Measurements from ENCODE around the gene PDCD11.
"Not testable (repeated sequence)": the region's sequence is repeated elsewhere in the genome, so short reads cannot be mapped to it uniquely, and the experiment has no call there.

PDCD11 gene

DNA sequence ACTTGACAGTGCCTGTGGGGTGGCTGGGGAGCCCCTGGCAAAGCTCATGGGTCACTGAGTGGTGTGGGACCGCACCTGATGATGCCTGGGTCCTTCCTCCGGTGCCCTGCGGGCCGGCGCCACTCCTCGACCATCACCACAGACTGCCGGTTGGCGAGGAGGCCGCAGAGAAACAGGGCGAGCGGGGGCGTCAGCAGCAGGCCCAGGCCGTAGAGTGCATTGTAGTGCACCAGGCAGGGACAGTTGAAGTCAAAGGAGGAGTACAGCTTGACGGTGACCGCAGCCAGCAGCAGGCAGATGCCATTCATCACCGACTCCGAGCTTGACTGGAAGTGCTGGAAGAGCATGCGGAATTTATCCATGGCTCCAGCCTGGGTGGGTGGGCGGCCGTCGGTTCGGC, 82.2 kb downstream of the PDCD11 start:
- DNase-seq = no peak

DNA sequence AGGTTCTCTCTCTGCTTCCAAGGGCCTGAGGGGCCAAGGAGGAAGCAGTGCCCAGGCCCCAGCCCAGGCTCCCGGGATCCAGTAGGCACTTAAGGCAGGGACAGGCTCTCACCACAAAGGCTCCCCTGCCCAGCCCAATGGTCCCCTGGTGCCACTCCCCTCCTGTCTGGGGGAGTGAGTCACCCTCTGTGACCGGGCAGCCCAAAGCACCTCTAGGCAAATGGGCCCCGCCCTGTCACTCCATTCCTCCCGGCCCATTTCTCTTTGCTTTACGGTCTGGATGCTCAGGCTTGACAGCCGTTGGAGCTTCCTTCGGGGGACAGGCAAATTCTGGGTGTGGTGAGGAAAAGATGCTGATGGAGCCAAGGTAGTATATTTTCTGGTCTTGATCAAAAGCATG, 82.7 kb downstream of the PDCD11 start, which contains the start of gene CALHM3:
Gene CALHM3 (minus strand): TSS at position 106 of the 400 bp plus-strand sequence. CDS start 208 bp downstream, outside the sequence.
- DNase-seq = no peak

DNA sequence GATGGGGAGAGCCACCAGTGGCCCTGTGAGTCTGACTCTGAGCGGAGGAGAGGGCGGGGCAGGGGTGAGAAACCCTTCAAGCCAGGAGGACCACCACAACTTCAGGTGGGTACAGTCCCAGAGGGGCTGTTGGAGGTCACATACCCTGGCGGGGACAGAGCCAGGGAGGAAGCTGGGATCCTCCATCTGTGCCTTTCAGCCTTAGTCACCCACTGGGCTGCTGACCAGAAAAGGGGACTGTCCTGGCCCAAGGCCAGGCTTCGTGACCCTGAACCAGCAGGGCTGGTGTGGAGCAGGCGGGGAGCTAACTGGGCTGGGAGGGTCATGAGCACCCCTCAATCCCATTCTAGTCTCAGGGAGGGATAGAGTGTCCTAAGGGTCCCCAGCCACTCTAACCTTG, 84.1 kb downstream of the PDCD11 start:
- no peak for DNase-seq

DNA sequence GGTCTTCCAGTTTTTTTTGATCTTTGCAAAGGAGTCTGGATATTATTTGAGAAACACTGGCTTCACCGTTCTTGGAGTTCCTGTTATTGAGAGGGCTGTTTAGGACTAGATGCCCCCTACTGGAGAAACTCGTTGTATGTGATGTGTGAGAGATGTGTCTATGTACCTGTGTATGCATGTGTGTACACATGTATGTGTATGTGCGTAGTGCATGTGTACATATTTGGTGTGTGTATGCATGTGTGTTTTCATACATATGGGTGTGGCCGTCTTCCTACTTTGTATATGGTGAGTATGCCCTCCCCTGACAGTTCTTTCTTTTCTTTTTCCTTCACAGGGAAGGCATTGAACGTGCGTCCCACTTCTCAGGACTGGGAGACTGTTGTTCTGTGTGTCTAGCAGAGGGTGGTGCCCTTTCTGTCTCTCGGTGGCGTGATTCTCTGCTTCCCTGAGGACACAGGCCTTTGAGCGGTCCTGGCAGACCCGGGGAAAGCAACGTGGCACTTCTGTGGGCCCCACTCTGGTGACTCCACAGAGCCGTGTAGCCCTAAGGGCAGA, 85.6 kb downstream of the PDCD11 start:
- DNase-seq = peak; percentile 71

DNA sequence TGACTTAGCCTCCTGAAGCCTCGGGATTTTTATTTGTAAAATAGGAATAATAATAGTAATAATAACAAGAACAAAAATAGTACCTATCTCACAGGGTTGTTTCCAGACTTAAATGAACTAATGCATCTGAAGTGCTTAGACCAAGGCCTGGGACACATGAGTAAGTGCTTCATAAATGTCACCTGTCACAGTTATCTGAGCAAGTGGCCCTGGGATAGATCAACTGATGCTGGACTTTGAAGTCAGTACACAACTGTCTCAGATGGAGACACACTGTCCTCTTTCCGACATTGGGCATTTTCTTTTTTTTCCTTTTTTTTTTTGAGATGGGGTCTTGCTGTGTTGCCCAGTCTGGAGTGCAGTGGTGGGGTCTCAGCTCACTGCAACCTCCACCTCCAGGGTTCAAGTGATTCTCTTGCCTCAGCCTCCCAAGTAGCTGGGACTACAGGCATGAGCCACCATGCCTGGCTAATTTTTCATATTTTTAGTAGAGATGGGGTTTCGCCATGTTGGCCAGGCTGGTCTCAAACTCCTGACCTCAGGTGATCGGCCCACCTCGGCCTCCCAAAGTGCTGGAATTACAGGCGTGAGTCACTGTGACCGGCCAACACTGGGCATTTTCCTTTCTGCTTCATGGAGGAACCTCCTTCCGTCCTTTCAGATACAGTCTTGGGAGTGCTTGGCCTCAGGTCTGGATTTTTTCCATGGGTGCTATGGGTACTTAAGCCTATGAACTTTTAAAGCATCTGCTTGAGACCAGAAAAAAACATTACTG, 90.4 kb downstream of the PDCD11 start:
- not testable (repeated sequence) for DNase-seq

DNA sequence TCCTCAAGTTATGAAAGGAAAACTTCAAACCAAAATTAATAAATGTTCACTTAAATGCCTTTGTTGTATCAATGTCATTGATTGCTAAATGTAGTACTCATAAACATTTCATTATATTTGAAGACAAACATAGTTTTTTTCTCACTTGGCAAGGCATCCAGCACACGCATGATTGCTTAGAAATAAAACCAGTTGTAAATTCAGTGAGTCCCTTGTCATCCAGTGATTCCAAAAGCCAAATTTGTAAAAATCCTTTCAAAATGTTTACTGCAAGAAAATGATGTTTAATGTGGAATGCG, 90.9 kb downstream of the PDCD11 start:
- DNase-seq = no peak

DNA sequence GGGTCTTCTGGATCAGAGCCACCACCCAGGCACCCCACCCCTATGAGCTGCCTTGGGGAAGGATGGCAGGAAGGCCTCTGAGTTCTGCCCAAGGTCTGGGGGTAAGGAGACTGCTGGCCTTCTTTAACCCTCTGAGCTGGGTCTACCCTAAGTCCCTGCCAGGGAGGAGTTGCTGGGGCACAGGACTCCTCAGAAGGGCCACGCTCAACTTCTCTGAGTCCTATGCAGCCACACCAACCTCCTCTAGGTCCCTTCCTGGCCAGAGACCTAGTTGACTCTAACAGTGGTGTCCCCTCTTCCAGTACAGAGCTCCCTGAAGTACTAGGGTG, 94.5 kb downstream of the PDCD11 start:
- DNase-seq = no peak

DNA sequence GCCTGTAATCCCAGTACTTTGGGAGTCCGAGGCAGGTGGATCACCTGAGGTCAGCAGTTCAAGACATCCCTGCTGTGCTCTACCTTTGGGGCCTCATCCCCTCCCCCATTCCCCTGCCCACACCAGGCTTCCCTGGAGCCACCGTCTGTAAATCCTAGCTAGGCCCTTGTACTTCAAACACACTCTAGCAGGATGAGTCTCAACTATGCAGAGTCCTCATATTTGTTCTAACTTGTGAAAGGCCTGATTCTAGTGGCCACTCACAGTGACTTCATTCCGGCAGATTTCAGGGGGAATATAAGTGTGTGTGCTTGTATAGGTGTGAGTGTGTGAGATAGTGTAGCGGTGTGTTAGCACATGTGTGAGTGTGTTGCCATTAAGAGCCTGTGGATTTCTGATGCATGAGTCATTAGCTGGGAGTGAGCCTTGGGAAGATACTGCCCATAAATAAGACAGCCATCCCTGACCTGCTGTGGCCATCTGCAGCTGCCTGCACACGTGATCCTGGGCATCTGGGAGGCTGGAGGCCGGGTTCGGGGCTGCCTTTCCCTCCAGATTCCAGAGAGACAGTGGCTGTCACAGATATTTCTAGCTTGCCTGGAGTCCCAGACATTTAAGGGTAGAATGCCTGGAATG, 95.4 kb downstream of the PDCD11 start:
- DNase-seq = no peak

DNA sequence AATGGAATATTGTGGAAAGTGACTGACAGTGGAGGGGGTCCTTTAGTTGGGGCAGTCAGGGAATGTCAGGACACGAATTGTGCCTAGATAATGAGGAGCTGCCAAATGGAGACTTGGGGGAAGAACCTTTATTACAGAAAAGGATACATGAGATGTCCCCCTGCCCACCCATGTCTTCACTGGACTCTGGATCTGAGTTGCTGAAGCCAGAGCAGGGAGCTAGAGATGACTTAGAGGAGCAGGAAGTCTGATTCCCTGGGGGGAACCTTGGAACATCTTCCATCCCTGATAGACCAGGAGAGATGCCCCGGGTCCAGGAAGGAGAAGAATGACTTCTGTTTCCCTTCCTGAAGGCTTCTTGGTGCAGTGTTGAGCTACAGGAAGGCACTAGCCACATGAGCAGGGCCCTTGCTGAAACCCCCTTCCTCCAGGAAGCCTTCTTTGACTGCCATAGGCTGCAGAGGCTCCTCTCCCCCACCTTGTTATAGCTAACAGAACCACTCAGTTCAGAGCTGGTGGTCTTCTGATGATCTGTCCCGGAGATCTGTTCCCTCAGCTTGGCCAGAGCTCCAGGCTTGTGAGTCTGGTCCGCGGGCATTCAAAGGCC, 96.3 kb downstream of the PDCD11 start:
- no peak for DNase-seq

DNA sequence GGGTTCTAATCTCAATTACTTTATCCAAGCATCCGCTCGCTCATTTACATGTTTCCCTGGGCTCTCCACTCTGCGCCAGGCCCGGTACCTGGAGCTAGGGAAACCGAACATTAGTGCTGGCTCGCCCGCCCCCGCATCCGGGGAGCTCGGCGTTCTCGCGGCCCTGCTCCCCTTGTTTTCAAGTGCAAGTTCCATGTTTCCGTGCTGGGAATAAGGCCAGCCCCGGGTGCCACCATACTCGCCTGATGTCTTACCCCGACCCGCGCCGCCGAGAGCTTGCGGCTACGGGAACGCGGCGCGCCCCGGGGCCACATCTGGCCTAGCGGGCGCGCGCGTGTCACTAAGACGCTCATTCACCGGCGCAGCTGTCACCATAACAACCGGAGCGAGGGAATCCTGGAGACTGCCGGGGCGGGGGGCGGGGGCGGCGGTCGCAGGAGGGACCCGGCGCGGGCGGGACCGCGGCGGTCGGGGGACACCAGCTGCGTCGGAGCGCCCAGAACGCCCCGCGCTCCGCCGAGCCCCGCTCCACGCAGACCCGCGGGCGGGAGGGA, 97.0 kb downstream of the PDCD11 start, which contains the start of gene NEURL1:
Gene NEURL1 (plus strand): TSS at position 344 of the 554 bp plus-strand sequence. CDS start 683 bp downstream, outside the sequence.
- peak; percentile 26 for DNase-seq

DNA sequence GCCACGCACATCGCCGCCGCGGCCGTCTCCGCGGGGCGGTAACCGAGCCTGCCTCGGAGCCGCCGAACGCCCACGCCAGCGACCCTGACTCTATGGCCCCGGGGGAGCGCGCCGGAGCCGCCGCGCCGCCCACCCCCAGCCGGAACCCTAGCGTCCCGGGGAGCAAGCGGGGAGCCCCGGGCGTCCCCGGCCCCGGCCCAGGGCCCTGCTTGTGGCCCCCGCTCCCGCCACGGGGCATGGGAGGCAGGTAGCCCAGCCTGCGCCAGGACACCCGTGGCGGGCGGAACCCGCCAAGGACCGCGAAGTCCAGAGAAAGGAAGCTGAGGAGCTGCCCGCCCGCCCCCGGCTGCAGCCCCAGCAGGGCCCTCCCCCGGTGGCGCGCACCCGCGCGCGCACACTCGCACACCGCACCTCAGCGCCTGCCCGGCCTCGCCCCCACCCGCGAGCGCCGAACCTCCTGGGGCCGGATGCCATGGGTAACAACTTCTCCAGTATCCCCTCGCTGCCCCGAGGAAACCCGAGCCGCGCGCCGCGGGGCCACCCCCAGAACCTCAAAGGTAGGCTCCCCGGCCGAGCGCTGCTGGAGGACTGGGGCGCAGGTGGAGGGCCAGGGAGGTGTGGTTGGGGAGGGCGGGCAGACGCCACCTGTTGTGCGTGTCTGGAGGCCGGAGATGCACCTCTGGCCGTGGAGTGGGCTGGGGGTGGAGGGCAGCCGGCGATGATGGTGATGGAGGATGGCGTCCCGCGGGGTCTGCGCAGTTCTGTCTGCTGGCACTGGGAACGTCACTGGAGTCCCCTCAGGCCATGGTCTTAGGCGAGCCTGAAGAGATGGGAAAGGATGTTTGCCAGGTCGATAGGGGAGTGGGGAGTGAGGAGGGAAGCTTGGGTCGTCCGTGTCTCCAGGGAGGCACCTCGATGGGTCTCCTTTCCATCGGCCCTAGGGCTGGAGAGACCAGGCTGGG, 97.8 kb downstream of the PDCD11 start:
- peak; percentile 38 for DNase-seq

DNA sequence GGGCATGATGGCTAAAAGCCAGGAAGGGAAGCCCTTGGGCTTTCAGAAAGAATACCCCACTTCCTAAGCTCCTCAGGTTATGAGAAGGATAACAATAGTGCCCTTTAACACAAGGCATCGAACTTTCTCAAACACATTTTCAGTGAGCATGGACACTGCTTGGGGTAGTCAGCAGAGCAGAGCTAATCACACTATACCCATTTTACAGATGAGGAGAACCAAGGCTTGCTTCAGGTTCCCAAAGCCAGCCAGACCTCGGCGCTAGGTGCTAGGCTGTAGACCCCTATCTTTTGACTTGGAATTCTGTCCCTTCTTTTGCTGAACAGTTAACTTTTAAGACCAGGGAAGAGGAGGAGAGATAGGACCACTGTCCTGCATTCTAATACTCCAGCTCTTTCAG, 98.9 kb downstream of the PDCD11 start:
- DNase-seq = no peak
